Common myeloid progenitor, CD34-positive (primary cell): ENCODE data around the gene SDHB.

Experiments
- CTCF ChIA-PET: fragments of 350-600 bp; sonication (Branson Sonifier 250); formaldehyde crosslinking; loops from one replicate; lab custom pipeline; 2021; ENCODE audit warnings: antibody characterized with exemption; lab: Charles Lee
- POLR2A ChIA-PET: fragments of 350-600 bp; sonication (Branson Sonifier 250); formaldehyde crosslinking; loops from one replicate; lab custom pipeline; 2021; ENCODE audit warnings: antibody characterized with exemption; lab: Charles Lee
- DNase-seq, 3 donors: peaks; one replicate each; pipeline versions ENCODE4 v3.0.0 to v3.0.0-alpha.2; 2013
- H3K27ac ChIP-seq, 2 experiments: 1 replicate in 1 of 2; 2 replicates in 1 of 2; pipeline ENCODE4 v1.7.0; 2013; ENCODE audit warnings: inconsistent platforms in 2 of 2, low read length in 2 of 2, mild to moderate bottlenecking in 2 of 2, low read depth in 1 of 2, moderate library complexity in 1 of 2; ENCODE audit not compliant: severe bottlenecking in 2 of 2, insufficient read depth in 1 of 2, poor library complexity in 1 of 2
- H3K27me3 ChIP-seq, 5 experiments: replicated peaks in 2 of 5; 1 replicate in 3 of 5; 2 replicates in 2 of 5; pipeline versions ENCODE4 v1.6.1 to v1.7.0; 2013; ENCODE audit warnings: low read length in 4 of 5, mild to moderate bottlenecking in 2 of 5, moderate library complexity in 2 of 5, inconsistent platforms in 1 of 5; ENCODE audit not compliant: insufficient read depth in 5 of 5, control insufficient read depth in 4 of 5
- H3K36me3 ChIP-seq, 4 experiments: 1 replicate in 2 of 4; 2 replicates in 2 of 4; pipeline versions ENCODE4 v1.6.1 to v1.7.0; 2013; ENCODE audit warnings: low read length in 3 of 4, control low read depth in 1 of 4, mild to moderate bottlenecking in 1 of 4; ENCODE audit not compliant: control insufficient read depth in 4 of 4, insufficient read depth in 4 of 4
- H3K4me1 ChIP-seq, 4 experiments: 1 replicate in 3 of 4; 2 replicates in 1 of 4; pipeline versions ENCODE4 v1.6.1 to v1.7.1; 2013; ENCODE audit warnings: low read length in 3 of 4, mild to moderate bottlenecking in 3 of 4, control low read depth in 1 of 4, inconsistent platforms in 1 of 4, moderate library complexity in 1 of 4; ENCODE audit not compliant: control insufficient read depth in 4 of 4, insufficient read depth in 4 of 4; ENCODE audit errors: control extremely low read depth in 1 of 4
- H3K4me3 ChIP-seq, 7 experiments: 1 replicate in 4 of 7; 2 replicates in 3 of 7; pipeline versions ENCODE4 v1.5.1 to v1.7.0; 2013; ENCODE audit warnings: mild to moderate bottlenecking in 7 of 7, low read length in 6 of 7, moderate library complexity in 6 of 7, inconsistent platforms in 2 of 7, low read depth in 2 of 7, control low read depth in 1 of 7; ENCODE audit not compliant: insufficient read depth in 4 of 7, control insufficient read depth in 1 of 7; ENCODE audit errors: extremely low read depth in 1 of 7
- H3K9me3 ChIP-seq, 5 experiments: 1 replicate in 4 of 5; 2 replicates in 1 of 5; pipeline versions ENCODE4 v1.6.1 to v1.7.1; 2013; ENCODE audit warnings: low read length in 4 of 5, mild to moderate bottlenecking in 2 of 5, inconsistent platforms in 1 of 5, low read depth in 1 of 5, moderate library complexity in 1 of 5; ENCODE audit not compliant: control insufficient read depth in 4 of 5, insufficient read depth in 2 of 5; ENCODE audit errors: control extremely low read depth in 1 of 5
- WGBS: methylation state at CpG from one replicate; pipeline ENCODE4 v1.1.5; 2013; ENCODE audit not compliant: insufficient coverage; 5-methylcytosine and 5-hydroxymethylcytosine counted together

The SDHB gene

DNA sequence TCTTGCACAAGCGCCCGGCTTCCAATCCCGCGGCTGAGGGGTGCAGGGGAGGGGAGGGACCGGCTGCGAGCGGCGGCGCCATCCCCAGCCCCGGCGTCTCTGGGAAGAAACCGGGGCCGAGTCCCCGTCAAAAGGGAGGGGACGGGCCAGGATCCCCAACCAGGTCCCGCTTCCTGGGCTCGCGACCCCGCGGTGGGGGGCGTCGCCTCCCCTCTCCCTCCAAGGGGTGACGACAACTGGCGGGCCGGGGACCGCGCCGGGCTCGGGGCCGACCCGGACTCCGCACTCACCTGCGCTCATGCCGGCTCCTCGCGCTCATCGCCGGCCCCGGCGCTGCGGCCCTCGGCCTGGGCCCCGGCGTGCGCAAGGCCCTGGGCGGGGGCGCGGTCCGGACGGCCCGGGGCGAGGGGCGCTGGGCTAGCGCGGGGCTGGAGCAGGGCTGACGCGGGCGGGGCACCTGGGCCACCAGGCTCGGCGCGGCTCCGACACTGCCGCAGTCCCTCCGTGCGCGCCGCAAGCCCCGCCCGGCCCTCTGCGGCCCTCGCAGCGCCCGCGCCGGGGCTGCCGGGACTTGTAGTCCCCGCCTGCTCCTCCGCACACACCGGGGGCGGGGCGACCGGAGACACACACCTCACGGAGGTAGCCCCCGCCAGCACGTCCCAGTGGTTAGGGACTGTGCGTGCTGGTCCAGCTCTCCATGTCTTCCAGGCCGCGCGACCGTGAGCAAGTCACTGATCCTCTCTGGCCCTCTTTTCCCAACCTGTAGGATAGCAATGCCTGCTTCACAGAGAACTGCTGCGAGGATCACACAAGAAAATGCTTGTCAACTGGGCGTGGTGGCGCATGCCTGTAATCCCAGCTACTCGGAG lies 42.2 kb downstream of the SDHB start, which contains the start of gene ATP13A2:
Gene ATP13A2, minus strand, starts transcription at position 490 of the 869 bp plus-strand sequence. Its CDS starts 190 bp downstream, at position 300.
- ChIA-PET POLR2A (no interaction called here), CTCF (interaction anchor here (1.0 to 3.3 kb wide), 3 partner anchors 9 to 34 kb away, joined by 3 to 14 read pairs (median 4); no protein-coding TSS in a partner anchor)
- H3K4me3 ChIP-seq: peak within 1 kb of the TSS; percentile 27 to 87 (median 77)
- DNase-seq: peak; percentile 65 to 82 (median 75)
- 3% methylated on average over 68 of the region's 94 CpGs for WGBS
- no peaks in the 10 kb centered on the region for H3K9me3 ChIP-seq
- no peaks in the 10 kb centered on the region for H3K36me3 ChIP-seq
- H3K27me3 ChIP-seq: no peaks in the 10 kb centered on the region
- peaks cover 9 to 60% (median 55%) of the 10 kb centered on the region in 4 experiments for H3K4me1 ChIP-seq
- H3K27ac ChIP-seq: no peak within 1 kb of the TSS

- 0% methylated on average over 9 of the region's 15 CpGs for WGBS
- Histone ChIP-seq H3K4me1 (peaks cover 9 to 59% (median 55%) of the 10 kb centered on the region in 4 experiments), H3K27ac (no peak overlapping the region), H3K27me3 (no peaks in the 10 kb centered on the region), H3K36me3 (peaks cover 0 to 4% (median 0%) of the 10 kb centered on the region in 4 experiments), H3K9me3 (no peaks in the 10 kb centered on the region), H3K4me3 (peak overlapping the region; percentile 27 to 87 (median 77))
- peak in 2 of 3 donors; percentile 15 to 30 for DNase-seq
- ChIA-PET CTCF (interaction anchor here (0.9 to 2.2 kb wide), 6 partner anchors 10 to 96 kb away, joined by 3 to 9 read pairs (median 5); no protein-coding TSS in a partner anchor), POLR2A (interaction anchor here (0.8 to 1.8 kb wide), 3 partner anchors 12 to 22 kb away, joined by 3 to 4 read pairs (median 4); no protein-coding TSS in a partner anchor)
Observed at GRCh38 chr1:17011092-17011438, 42.8 kb downstream of the SDHB start.

DNA sequence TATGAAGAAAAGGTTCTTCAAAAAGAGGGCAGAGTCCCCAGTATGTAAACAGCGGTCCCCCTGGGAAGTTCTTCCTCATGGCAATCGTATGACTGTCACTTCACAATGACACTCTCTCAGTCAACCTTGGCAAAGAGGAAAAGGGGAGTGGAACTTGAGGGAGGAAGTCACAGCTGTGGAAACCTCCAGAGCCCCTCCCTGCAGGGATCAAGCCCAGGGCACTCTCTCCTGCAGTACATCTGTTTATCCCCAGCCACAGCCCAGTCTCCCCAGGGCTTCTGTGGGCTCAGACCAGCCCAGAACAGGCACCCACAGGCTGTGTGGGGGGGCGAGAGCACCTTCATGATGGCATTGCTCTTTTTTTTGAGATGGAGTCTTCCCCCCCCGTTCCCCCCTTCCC lies 44.1 kb downstream of the SDHB start:
- Histone ChIP-seq H3K4me3 (peak overlapping the region in 1 of 7 experiments; percentile 25), H3K27ac (no peak overlapping the region), H3K9me3 (no peaks in the 10 kb centered on the region), H3K27me3 (no peaks in the 10 kb centered on the region), H3K4me1 (peaks cover 9 to 56% (median 53%) of the 10 kb centered on the region in 4 experiments), H3K36me3 (peaks cover 0 to 13% (median 9%) of the 10 kb centered on the region in 4 experiments)
- ChIA-PET CTCF (interaction anchor here (0.6 to 2.4 kb wide), 11 partner anchors 8 to 60 kb away, joined by 3 to 9 read pairs (median 4); no protein-coding TSS in a partner anchor), POLR2A (interaction anchor here (1.0 to 1.8 kb wide), 4 partner anchors 9 to 20 kb away, joined by 3 to 5 read pairs (median 4); no protein-coding TSS in a partner anchor)
- WGBS: 37% methylated on average over 3 of the region's 4 CpGs
- peak in 2 of 3 donors; percentile 35 to 36 for DNase-seq

DNA sequence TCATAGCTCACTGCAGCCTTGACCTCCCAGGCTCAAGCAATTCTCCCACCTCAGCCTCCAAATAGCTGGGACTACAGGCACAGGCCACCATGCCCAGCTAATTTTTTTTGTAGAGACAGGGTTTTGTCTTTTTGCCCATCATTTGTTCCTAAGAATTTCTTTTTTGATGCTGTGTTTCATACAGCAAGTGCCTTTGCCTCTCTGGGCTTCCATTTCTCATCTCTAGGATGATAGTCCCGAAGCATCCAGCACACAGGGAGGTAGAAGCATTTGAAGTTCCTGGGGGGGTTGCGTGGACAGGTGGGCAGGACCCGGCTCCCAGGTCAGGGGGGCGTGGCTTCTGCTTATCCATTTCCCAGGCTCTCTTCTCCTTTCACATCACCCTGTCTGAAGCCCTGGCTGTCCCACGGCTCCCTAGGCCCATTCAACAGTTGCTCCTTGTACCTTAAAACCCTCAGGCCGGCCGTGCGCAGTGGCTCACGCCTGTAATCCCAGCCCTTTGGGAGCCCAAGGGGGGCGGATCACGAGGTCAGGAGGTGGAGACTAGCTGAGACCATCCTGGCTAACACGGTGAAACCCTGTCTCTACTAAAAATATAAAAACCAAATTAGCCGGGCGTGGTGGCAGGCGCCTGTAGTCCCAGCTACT lies 45.5 kb downstream of the SDHB start:
- Histone ChIP-seq H3K27ac (no peak overlapping the region), H3K9me3 (no peaks in the 10 kb centered on the region), H3K4me1 (peaks cover 5 to 42% (median 39%) of the 10 kb centered on the region in 4 experiments), H3K4me3 (no peak overlapping the region), H3K27me3 (no peaks in the 10 kb centered on the region), H3K36me3 (peaks cover 3 to 23% (median 20%) of the 10 kb centered on the region in 4 experiments)
- no peak for DNase-seq
- 96% methylated on average over 8 of the region's 15 CpGs for WGBS
- ChIA-PET POLR2A (interaction anchor here (0.6 kb wide), 1 partner anchor 353 kb away, joined by 4 read pairs; no protein-coding TSS in a partner anchor), CTCF (interaction anchor here (1.3 to 2.4 kb wide), 2 partner anchors 13 to 21 kb away, joined by 4 to 6 read pairs; no protein-coding TSS in a partner anchor)

DNA sequence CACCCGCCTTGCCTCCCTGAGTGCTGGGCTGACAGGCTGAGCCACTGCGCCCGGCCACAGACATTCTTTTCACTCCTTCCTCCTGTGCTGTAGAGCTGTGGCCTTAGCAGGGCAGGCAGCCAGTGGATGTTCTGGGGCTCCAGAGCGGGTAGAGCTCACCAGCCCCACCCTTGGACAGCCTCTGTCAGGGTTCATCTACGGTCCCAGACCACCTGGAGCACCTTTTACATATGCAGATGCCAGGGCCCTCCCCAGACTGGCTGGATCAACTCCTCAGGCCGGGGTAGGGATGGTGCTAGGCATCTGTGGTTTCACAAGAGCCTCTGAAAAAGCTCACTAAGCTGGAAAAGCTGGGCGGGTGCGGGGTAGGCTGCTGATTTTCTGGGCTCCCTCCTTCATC lies 46.7 kb downstream of the SDHB start:
- no peak for DNase-seq
- no peak overlapping the region for H3K27ac ChIP-seq
- H3K36me3 ChIP-seq: peaks cover 3 to 35% (median 29%) of the 10 kb centered on the region in 4 experiments
- 100% methylated on average over 2 of the region's 8 CpGs for WGBS
- H3K9me3 ChIP-seq: no peaks in the 10 kb centered on the region
- peaks cover 5 to 30% (median 28%) of the 10 kb centered on the region in 4 experiments for H3K4me1 ChIP-seq
- CTCF ChIA-PET: interaction anchor here (1.0 to 2.4 kb wide), 5 partner anchors 14 to 39 kb away, joined by 3 to 6 read pairs (median 3); no protein-coding TSS in a partner anchor
- H3K4me3 ChIP-seq: no peak overlapping the region
- POLR2A ChIA-PET: interaction anchor here (0.6 to 1.0 kb wide), 2 partner anchors 14 to 25 kb away, joined by 3 read pairs; no protein-coding TSS in a partner anchor
- no peaks in the 10 kb centered on the region for H3K27me3 ChIP-seq

- ChIA-PET POLR2A (no interaction called here), CTCF (interaction anchor here (1.1 to 1.5 kb wide), 2 partner anchors 16 to 45 kb away, joined by 3 to 6 read pairs; no protein-coding TSS in a partner anchor)
- no peaks in the 10 kb centered on the region for H3K9me3 ChIP-seq
- WGBS: 95% methylated on average over 10 of the region's 19 CpGs
- no peaks in the 10 kb centered on the region for H3K27me3 ChIP-seq
- no peak overlapping the region for H3K27ac ChIP-seq
- peaks cover 3 to 50% (median 38%) of the 10 kb centered on the region in 4 experiments for H3K36me3 ChIP-seq
- no peak overlapping the region for H3K4me3 ChIP-seq
- peaks cover 3 to 16% (median 15%) of the 10 kb centered on the region in 4 experiments for H3K4me1 ChIP-seq
- DNase-seq: no peak
Observed at GRCh38 chr1:17005365-17005740, 48.5 kb downstream of the SDHB start.
